HG03060 (cell line): Measurements from ENCODE around the gene KRT38.
"Not testable (repeated sequence)": the region's sequence is repeated elsewhere in the genome, so short reads cannot be mapped to it uniquely, and the experiment has no call there.

Experiments
- ATAC-seq: cut with Tn5 transposase; IDR thresholded peaks from one replicate; pipeline ENCODE4 v1.9.1; 2021; ENCODE audit warnings: low read depth, moderate number of reproducible peaks; ENCODE audit not compliant: unreplicated experiment

The KRT38 gene

GRCh38 chr17:41424111-41424635, 16.6 kb downstream of the KRT38 start, which contains the start of gene KRT37:
TSS of gene KRT37 (minus strand) at chr17:41424585. CDS start at chr17:41424523, 62 bp downstream.
- ATAC-seq: no peak

DNA sequence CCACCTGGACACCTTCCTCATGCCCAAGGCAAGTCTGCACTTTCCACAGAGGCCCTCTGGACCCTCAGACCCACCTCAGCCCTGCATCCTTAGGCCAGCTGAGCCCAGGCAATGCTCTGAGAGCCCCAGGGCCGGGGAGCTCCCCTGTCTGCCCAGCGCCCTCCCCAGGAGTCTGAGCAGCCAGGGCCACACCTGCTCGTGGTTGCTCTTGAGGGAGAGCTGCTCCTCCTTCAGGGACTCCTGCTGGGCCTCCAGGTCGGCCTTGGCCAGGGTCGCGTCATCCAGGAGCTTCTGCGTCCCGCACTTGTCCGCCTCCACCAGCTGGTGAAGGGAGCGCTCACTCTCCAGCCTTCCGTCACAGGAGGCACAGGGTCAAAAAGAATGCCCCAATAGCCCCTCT, 18.2 kb downstream of the KRT38 start:
- ATAC-seq: not testable (repeated sequence)

DNA sequence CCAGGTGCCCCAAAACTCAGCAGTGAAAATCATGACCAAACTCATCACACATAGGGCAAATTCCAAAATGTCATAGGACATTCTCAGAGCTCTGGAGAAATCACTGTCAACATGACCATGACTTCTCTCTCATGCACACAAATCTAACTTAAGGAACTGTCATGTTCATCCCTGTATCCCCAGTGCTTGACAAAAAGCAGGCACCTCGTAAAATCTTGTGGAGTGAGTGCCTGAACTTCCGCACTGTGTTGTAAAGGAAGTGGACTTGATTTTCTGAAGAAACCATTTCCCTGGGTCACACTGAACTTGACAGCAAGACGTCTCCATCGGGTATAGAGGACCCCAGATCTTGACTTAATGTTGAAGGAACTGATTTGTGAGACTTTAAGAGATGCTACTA, 19.2 kb downstream of the KRT38 start:
- ATAC-seq: no peak

DNA sequence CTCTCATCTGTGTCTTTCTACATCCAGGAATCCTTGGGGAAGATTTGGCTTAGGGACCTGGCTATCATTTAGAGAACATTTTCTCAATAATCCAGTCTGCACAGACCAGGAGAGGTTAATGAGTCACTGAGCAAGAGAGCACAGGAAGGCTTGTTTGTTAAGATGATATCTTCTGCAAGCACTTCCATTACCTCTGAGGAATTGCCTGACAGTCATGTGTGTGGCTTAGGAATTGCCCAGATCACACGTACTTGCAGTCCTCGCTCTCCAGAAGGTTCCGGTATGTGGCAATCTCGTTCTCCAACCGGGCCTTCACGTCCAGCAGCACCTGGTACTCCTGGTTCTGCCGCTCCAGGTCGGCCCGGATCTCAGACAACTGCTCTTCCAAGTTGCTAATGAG, 19.7 kb downstream of the KRT38 start:
- ATAC-seq: no peak

GRCh38 chr17:41420134-41420533, 20.6 kb downstream of the KRT38 start:
- ATAC-seq: no peak

GRCh38 chr17:41419716-41420115, 21.1 kb downstream of the KRT38 start:
- ATAC-seq: no peak

GRCh38 chr17:41418116-41418860, 22.5 kb downstream of the KRT38 start:
- ATAC-seq: no peak

GRCh38 chr17:41417576-41418015, 23.2 kb downstream of the KRT38 start:
- no peak for ATAC-seq

- no peak for ATAC-seq
Observed at GRCh38 chr17:41417127-41417526, 23.7 kb downstream of the KRT38 start.

- ATAC-seq: no peak
Observed at GRCh38 chr17:41416479-41416878, 24.3 kb downstream of the KRT38 start.

DNA sequence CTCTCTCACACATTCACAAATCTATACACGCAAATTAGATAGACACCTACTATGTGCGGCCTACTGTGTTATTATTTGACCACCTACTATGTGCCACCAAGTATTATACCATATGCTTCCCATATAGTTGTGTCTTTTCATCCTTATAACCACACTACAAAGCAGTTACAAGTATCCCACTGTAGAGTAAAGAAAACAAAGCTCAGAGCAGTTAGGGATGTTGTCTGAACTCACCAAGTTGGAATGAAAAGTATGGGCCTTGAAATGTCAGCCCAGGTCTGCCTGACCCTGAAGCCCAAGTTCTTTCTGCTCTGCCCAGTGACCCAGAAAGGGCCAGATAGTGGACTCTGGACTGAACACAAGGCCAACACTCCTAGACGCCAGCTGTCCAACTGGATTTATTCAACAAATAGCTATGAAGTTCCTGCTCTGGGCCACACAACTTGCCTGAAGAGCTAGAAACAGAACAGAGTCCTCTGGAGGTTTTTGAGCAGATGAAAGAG, 24.9 kb downstream of the KRT38 start:
- ATAC-seq: no peak

DNA sequence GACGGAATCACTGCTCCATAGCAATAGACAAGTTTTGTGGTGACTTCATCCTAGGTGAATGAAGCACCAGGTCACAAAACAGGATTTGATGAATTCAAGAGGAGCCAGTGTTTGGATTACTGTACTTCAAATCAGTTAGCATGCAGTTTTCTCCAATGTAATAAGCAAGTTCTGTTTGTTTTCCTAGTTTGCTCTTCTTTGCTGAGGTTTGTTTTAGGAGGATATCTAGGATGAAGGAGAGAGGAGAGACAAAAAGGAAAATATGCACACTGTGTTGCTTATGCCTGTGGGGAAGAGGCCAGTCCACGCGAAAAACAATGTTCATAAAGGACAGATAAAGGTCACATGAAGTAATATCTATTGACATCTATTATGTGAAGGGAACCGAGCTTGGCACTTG, 25.4 kb downstream of the KRT38 start:
- no peak for ATAC-seq

DNA sequence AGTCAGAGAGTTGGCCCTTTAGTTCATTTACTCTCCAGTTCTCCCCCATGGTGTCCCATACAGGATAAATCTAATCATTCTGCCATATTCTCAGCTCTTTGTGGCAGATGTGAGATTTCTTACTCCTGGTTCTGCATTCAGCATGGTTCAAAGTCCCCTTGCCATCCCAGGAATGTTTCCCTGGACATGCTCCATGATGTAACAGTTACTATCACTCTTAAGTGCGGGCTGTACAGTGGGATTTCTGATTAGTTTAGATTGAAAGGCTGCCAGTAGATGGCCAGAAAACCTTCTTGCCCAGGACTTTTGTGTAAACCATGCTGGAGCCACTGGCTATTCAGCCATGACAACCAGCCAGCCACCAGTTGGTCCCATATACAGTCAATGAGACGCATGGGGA, 26.8 kb downstream of the KRT38 start:
- ATAC-seq: no peak

- ATAC-seq: no peak
Observed at GRCh38 chr17:41413353-41413957, 27.3 kb downstream of the KRT38 start.

DNA sequence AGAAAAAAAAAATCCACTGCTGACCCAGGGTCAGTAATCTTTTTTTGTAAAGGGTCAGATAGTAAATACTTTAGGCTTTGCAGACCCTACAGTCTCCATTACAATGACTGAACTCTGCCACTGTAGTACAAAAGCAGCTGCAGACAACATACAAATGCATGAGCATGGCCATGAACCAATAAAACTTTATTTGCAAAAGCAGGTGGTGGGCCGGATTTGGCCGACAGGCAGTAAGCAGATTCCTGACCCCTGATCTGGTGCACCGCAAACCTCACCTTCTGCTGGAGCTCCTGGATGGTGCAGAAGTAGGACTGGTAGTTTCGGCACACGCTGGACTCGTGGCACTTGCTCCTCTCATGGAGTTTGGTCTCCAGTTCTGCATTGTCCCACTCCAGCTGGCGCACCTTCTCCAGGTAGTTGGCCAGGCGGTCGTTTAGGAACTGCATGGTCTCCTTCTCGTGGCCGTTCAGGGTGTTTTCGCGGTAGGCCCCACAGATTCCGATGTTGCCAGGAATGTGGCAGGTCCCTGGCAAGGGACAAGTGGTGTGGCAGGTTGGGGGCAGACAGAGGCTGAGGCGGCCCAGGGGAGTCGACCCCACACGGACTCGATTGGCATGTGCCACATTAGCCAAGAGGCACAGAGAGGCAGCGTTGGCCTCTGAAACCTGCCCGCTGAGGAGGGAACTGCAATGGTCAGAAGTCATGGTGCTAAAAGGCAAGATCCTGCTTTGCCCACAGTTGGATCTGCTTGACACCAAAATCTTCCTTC, 29.5 kb downstream of the KRT38 start:
- ATAC-seq: no peak

GRCh38 chr17:41407226-41407625, 33.6 kb downstream of the KRT38 start:
- no peak for ATAC-seq

DNA sequence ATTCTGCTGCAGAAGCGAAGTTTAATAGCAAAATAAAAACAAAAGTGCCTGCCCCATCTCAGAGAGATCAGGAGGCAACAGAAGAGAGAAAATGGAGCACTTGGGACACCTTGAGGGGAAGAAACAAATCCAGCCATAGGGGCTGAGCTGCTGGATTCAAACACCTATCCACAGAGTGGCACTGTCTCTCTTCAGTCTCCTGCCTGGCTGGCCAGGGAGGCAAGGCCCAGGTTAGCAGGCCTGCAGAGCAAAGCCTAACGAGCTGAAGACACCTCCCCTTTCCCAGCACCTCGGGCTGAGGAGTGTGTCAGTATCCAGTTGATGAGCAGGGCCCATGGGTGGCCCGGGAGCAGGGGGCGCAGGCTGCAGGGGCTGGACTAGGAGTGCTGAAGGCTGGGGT, 34.6 kb downstream of the KRT38 start:
- ATAC-seq: no peak

GRCh38 chr17:41404024-41404671, 36.6 kb downstream of the KRT38 start:
- ATAC-seq: no peak

DNA sequence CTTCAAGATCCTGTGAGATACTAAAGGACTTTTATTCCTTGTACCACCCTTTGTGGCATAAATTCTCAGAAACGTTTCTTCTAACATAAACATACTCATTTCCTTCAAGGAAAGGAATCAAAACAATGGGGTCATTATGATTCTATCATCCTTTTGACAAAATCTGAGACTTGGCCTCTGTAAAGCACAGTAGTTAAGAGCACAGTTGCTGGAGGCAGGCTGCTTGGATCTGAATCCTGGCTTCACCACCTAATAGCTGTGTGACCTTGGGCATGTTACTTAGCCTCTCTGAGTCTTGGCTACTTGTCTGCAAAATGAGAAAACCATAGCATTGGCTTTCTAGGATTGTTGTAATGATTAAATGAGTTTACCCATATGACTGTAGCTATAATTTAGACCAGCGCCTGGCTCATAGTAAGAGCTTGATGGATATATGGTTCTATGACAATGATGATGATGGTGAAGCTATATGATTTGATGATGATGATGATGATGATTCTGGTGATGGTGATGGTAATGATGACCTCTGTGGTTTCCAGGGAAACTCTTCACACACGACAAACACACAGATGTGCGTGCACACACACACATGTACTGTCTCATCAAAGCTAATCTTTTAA, 37.3 kb downstream of the KRT38 start:
- ATAC-seq: no peak

GRCh38 chr17:41402161-41402560, 38.6 kb downstream of the KRT38 start:
- no peak for ATAC-seq
